GM18507 (cell line): ENCODE measurements around the gene MNT.

Experiments used
- DNase-seq: peaks from one replicate; pipeline ENCODE4 v3.0.0; 2011; ENCODE audit warnings: low read depth; ENCODE audit not compliant: insufficient read length; ENCODE audit errors: extremely low spot score
- FAIRE-seq: peaks from 2 replicates; lab custom pipeline; 2011; peaks lifted over from hg19 to GRCh38; lab: Jason Lieb, UNC

Gene MNT

GRCh38 chr17:2369039-2369438 lies 31.8 kb downstream of the MNT start:
- FAIRE-seq (no peak), DNase-seq (no peak)

GRCh38 chr17:2368359-2368758 lies 32.5 kb downstream of the MNT start:
- DNase-seq = no peak
- no peak for FAIRE-seq

GRCh38 chr17:2366747-2367494 lies 33.9 kb downstream of the MNT start:
- no peak for FAIRE-seq
- no peak for DNase-seq

GRCh38 chr17:2365132-2365531 lies 35.7 kb downstream of the MNT start:
- DNase-seq (no peak), FAIRE-seq (no peak)

GRCh38 chr17:2364763-2365116 lies 36.1 kb downstream of the MNT start:
- DNase-seq (no peak), FAIRE-seq (no peak)

GRCh38 chr17:2363851-2364762 lies 36.8 kb downstream of the MNT start:
- no peak for FAIRE-seq
- DNase-seq = no peak

- no peak for DNase-seq
- no peak for FAIRE-seq
Observed at GRCh38 chr17:2363318-2363717, 37.5 kb downstream of the MNT start.

- no peak for DNase-seq
- no peak for FAIRE-seq
Observed at GRCh38 chr17:2362881-2363280, 38.0 kb downstream of the MNT start.

- DNase-seq (no peak), FAIRE-seq (no peak)
Observed at GRCh38 chr17:2362416-2362815, 38.4 kb downstream of the MNT start.

GRCh38 chr17:2362016-2362415 lies 38.8 kb downstream of the MNT start:
- FAIRE-seq = no peak

GRCh38 chr17:2361010-2361760 lies 39.7 kb downstream of the MNT start:
- no peak for DNase-seq

More at GRCh38 chr17:2362016-2362415, 38.8 kb downstream of the MNT start:
- no peak for DNase-seq

GRCh38 chr17:2357931-2358434 lies 42.9 kb downstream of the MNT start:
- no peak for DNase-seq
- FAIRE-seq = no peak

More at GRCh38 chr17:2361010-2361760, 39.7 kb downstream of the MNT start:
- no peak for FAIRE-seq

- no peak for DNase-seq
- FAIRE-seq = no peak
Observed at GRCh38 chr17:2357237-2357636, 43.6 kb downstream of the MNT start.

- DNase-seq = no peak
- no peak for FAIRE-seq
Observed at GRCh38 chr17:2354311-2354710, 46.5 kb downstream of the MNT start.

GRCh38 chr17:2351269-2351668 lies 49.6 kb downstream of the MNT start:
- FAIRE-seq = no peak
- DNase-seq = no peak

GRCh38 chr17:2347805-2348685 lies 52.8 kb downstream of the MNT start:
- DNase-seq = no peak

GRCh38 chr17:2346475-2346874 lies 54.4 kb downstream of the MNT start:
- FAIRE-seq (no peak), DNase-seq (no peak)

More at GRCh38 chr17:2347805-2348685, 52.8 kb downstream of the MNT start:
- FAIRE-seq = no peak

GRCh38 chr17:2344528-2344927 lies 56.3 kb downstream of the MNT start:
- DNase-seq (no peak), FAIRE-seq (no peak)

- FAIRE-seq (no peak), DNase-seq (no peak)
Observed at GRCh38 chr17:2343421-2343820, 57.4 kb downstream of the MNT start.
